ENCODE measurements around the gene NMUR1.

The NMUR1 gene

GRCh38 chr2:231533086-231533776, 3.0 kb upstream of the NMUR1 start:
- no peak overlapping the region for H3K4me3 ChIP-seq (ENCODE audit: low read length)
- H3K9ac ChIP-seq (ENCODE audit: low read length), result no peak overlapping the region
- no peaks in the 10 kb centered on the region for H3K4me1 ChIP-seq (ENCODE audit: control insufficient read depth, insufficient read depth, low read length)
- no peaks in the 10 kb centered on the region for H3K9me3 ChIP-seq (ENCODE audit: control insufficient read depth, low read length)
- H3K27me3 ChIP-seq (replicated peaks; ENCODE audit: control insufficient read depth, insufficient read depth, low read length), result peaks cover 23% of the 10 kb centered on the region
- H3K36me3 ChIP-seq (ENCODE audit: control insufficient read depth, insufficient read depth, low read length, severe bottlenecking), result no peaks in the 10 kb centered on the region
- DNase-seq (ENCODE audit: low read depth), result no peak

DNA sequence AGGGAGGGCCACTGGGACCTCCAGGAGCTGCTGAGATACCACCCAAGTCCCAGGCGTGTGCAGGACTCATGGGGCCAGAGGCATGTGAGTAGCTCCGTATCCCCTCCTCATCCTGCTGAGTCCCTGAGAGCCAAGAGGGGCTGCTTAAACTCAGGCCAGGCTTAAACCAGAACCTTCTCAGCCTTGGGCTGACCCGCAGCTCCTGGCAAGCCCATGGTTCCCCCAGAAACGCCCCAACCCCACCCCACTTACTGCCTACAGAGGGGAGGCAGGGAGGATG, 2.5 kb upstream of the NMUR1 start:
- Histone ChIP-seq H3K4me1 (ENCODE audit: control insufficient read depth, insufficient read depth, low read length) (no peaks in the 10 kb centered on the region), H3K4me3 (ENCODE audit: low read length) (no peak overlapping the region), H3K9me3 (ENCODE audit: control insufficient read depth, low read length) (no peaks in the 10 kb centered on the region), H3K9ac (ENCODE audit: low read length) (no peak overlapping the region), H3K36me3 (ENCODE audit: control insufficient read depth, insufficient read depth, low read length, severe bottlenecking) (no peaks in the 10 kb centered on the region), H3K27me3 (replicated peaks; ENCODE audit: control insufficient read depth, insufficient read depth, low read length) (peaks cover 26% of the 10 kb centered on the region)
- DNase-seq (ENCODE audit: low read depth), result no peak

DNA sequence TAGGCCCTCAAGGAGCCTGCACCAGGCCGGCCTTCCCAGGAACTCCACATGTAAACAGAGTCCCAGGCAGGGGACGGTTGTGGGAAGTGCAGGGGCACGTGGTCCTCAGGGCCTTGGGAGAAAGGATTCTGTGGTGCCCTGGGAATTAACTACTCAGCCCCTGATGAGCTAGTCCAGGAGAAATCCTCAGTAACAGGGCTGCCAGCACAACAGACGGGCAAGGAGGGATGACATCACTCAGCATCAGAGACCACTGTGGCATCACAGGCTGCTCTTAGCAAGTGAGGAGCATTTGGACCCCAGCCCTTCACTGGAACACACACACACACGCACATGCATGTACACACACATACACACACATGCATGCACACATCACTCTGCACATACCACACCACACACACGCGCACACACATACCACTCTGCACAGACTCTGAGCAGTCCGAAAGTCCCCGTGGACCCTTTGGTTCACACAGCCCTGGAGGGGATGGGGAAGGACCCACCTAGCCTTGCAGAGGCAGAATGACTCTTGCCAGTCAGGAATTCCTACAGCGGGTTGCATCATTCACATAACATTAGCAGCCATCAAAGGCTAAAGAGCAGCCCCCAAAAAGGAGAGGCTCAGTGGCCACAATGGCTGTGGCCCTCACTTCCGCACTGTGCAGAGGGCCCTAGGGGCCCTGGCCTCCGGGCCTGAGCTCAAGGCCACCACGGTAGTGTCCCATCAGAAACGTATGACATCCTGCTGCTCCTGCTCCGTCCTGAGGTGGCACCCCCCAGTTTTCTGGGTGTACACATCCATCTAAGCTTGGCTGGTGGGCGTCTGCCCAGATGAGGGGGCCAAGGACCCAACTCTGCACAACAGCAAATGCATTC, 1.9 kb upstream of the NMUR1 start:
- Histone ChIP-seq H3K9me3 (ENCODE audit: control insufficient read depth, low read length) (no peaks in the 10 kb centered on the region), H3K36me3 (ENCODE audit: control insufficient read depth, insufficient read depth, low read length, severe bottlenecking) (no peaks in the 10 kb centered on the region), H3K27me3 (replicated peaks; ENCODE audit: control insufficient read depth, insufficient read depth, low read length) (peaks cover 28% of the 10 kb centered on the region), H3K4me1 (ENCODE audit: control insufficient read depth, insufficient read depth, low read length) (no peaks in the 10 kb centered on the region), H3K4me3 (ENCODE audit: low read length) (no peak overlapping the region), H3K9ac (ENCODE audit: low read length) (no peak overlapping the region)
- DNase-seq (ENCODE audit: low read depth), result no peak

GRCh38 chr2:231531466-231531865, 1.2 kb upstream of the NMUR1 start:
- no peaks in the 10 kb centered on the region for H3K36me3 ChIP-seq (ENCODE audit: control insufficient read depth, insufficient read depth, low read length, severe bottlenecking)
- H3K27me3 ChIP-seq (replicated peaks; ENCODE audit: control insufficient read depth, insufficient read depth, low read length), result peaks cover 28% of the 10 kb centered on the region
- no peak for DNase-seq (ENCODE audit: low read depth)
- H3K9ac ChIP-seq (ENCODE audit: low read length), result no peak overlapping the region
- peaks cover 3% of the 10 kb centered on the region for H3K4me1 ChIP-seq (ENCODE audit: control insufficient read depth, insufficient read depth, low read length)
- H3K9me3 ChIP-seq (ENCODE audit: control insufficient read depth, low read length), result no peaks in the 10 kb centered on the region
- no peak overlapping the region for H3K4me3 ChIP-seq (ENCODE audit: low read length)

DNA sequence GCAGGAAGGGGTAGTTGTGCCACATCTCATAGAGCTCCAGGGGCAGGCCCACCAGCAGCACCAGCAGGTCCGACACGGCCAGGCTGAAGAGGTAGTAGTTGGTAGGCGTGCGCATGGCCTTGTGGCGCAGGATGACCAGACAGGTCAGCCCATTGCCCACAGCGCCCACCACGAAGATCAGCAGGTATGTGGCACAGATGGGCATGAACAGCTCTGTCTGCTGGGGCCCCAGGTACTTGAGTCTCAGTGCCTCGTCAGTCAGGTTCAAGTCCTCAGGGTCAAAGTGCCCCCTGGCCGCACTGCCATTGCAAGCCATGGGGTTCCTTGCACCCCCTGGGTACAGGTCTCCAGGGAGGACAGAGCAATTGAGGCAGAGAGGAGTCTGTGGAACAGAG, 1.6 kb downstream of the NMUR1 start:
- H3K27me3 ChIP-seq (replicated peaks; ENCODE audit: control insufficient read depth, insufficient read depth, low read length), result peaks cover 28% of the 10 kb centered on the region
- no peak for DNase-seq (ENCODE audit: low read depth)
- H3K9ac ChIP-seq (ENCODE audit: low read length), result no peak overlapping the region
- H3K4me1 ChIP-seq (ENCODE audit: control insufficient read depth, insufficient read depth, low read length), result peaks cover 16% of the 10 kb centered on the region
- no peaks in the 10 kb centered on the region for H3K9me3 ChIP-seq (ENCODE audit: control insufficient read depth, low read length)
- H3K36me3 ChIP-seq (ENCODE audit: control insufficient read depth, insufficient read depth, low read length, severe bottlenecking), result no peaks in the 10 kb centered on the region
- no peak overlapping the region for H3K4me3 ChIP-seq (ENCODE audit: low read length)

GRCh38 chr2:231527955-231528635, 2.1 kb downstream of the NMUR1 start:
- H3K4me1 ChIP-seq (ENCODE audit: control insufficient read depth, insufficient read depth, low read length), result peaks cover 21% of the 10 kb centered on the region
- H3K4me3 ChIP-seq (ENCODE audit: low read length), result no peak overlapping the region
- H3K27me3 ChIP-seq (replicated peaks; ENCODE audit: control insufficient read depth, insufficient read depth, low read length), result peaks cover 28% of the 10 kb centered on the region

GRCh38 chr2:231527091-231527395, 3.2 kb downstream of the NMUR1 start:
- Histone ChIP-seq H3K36me3 (ENCODE audit: control insufficient read depth, insufficient read depth, low read length, severe bottlenecking) (no peaks in the 10 kb centered on the region), H3K4me1 (ENCODE audit: control insufficient read depth, insufficient read depth, low read length) (peaks cover 31% of the 10 kb centered on the region), H3K9me3 (ENCODE audit: control insufficient read depth, low read length) (no peaks in the 10 kb centered on the region), H3K27me3 (replicated peaks; ENCODE audit: control insufficient read depth, insufficient read depth, low read length) (peaks cover 28% of the 10 kb centered on the region), H3K4me3 (ENCODE audit: low read length) (no peak overlapping the region), H3K9ac (ENCODE audit: low read length) (no peak overlapping the region)
- no peak for DNase-seq (ENCODE audit: low read depth)

More at GRCh38 chr2:231527955-231528635, 2.1 kb downstream of the NMUR1 start:
- Histone ChIP-seq H3K9ac (ENCODE audit: low read length) (no peak overlapping the region), H3K36me3 (ENCODE audit: control insufficient read depth, insufficient read depth, low read length, severe bottlenecking) (no peaks in the 10 kb centered on the region), H3K9me3 (ENCODE audit: control insufficient read depth, low read length) (no peaks in the 10 kb centered on the region)
- no peak for DNase-seq (ENCODE audit: low read depth)

GRCh38 chr2:231526341-231527090, 3.7 kb downstream of the NMUR1 start:
- Histone ChIP-seq H3K4me1 (ENCODE audit: control insufficient read depth, insufficient read depth, low read length) (peaks cover 35% of the 10 kb centered on the region), H3K9me3 (ENCODE audit: control insufficient read depth, low read length) (no peaks in the 10 kb centered on the region), H3K27me3 (replicated peaks; ENCODE audit: control insufficient read depth, insufficient read depth, low read length) (peaks cover 27% of the 10 kb centered on the region), H3K36me3 (ENCODE audit: control insufficient read depth, insufficient read depth, low read length, severe bottlenecking) (no peaks in the 10 kb centered on the region), H3K4me3 (ENCODE audit: low read length) (no peak overlapping the region), H3K9ac (ENCODE audit: low read length) (no peak overlapping the region)
- DNase-seq (ENCODE audit: low read depth), result no peak

DNA sequence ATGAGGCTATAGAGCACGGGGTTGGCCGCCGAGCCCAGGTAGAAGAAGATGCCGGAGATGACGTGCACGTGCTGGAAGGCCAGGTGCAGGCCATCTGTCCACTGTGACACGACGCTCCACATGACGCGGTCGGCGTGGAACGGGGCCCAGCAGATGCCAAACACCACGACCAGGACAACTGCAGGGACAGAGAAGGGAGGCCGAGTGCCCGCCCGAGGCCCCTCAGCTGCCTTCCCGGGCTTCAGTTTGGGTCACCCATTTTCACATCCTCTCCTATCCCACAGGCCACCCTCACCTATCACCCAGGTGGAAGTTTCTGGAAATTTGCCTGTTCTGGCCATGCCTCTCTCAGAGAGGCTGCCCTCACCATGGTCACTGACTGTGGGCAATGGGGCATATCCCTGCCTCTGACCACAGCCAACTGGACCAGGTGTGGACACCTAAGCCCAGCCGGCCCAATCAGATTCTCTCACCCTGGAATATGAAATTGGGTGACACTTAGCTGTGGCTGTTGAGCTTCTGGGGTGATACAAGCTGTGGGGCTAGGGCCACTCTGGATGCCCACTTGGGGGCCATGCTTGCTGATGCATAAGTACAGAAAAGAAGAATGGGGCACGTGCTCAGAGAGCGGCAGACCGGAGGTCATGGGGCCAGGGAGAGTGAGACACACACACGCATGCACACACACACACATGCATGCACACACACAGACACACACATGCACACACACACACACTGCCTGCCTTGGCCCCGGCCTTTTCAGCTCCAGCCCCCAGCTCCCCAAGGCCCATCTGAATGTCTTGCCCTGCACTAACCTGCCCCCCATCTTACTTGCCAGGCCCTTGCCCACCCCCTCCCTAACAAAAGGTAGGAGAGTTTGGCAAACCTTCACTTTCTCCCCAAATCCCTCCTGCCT, 4.7 kb downstream of the NMUR1 start:
- no peak for DNase-seq (ENCODE audit: low read depth)
- Histone ChIP-seq H3K36me3 (ENCODE audit: control insufficient read depth, insufficient read depth, low read length, severe bottlenecking) (no peaks in the 10 kb centered on the region), H3K9ac (ENCODE audit: low read length) (no peak overlapping the region), H3K4me3 (ENCODE audit: low read length) (no peak overlapping the region), H3K4me1 (ENCODE audit: control insufficient read depth, insufficient read depth, low read length) (peaks cover 35% of the 10 kb centered on the region), H3K9me3 (ENCODE audit: control insufficient read depth, low read length) (no peaks in the 10 kb centered on the region), H3K27me3 (replicated peaks; ENCODE audit: control insufficient read depth, insufficient read depth, low read length) (peaks cover 17% of the 10 kb centered on the region)

DNA sequence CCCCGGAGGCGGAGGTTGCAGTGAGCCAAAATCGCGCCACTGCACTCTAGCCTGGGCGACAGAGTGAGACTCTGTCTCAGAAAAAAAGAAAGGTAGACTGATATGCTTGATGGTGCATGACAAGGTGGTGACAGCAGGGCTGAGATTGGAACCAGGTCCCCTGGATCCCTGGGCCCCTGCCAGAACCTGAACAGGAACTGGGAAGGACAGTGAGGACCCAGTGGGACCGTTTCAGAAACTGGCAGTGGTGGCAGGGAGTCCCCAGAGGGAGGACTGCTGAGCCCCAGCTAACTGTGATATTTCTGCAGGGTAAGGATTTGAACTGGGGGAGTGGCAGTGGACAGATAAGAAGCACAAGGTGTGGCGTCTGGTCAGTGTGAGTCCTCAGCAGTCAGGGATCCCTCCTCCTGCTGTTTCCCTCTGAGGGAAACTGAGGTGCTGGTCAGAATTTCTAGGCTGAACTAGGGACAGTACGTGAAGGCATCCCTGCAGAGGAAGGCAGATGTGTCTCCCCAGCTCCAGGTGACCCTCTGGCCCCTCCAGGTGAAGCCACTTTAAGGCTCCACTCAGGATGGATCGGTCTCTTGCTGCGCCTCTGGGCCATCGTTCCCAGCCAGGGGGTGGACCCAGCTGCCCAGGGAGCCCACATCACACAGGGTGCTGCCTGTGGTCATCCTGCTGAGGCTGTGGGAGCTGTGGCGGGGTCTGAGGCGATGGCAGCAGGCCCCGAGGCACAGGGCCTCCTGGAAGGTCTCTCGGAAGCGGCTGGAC, 5.6 kb downstream of the NMUR1 start:
- no peaks in the 10 kb centered on the region for H3K36me3 ChIP-seq (ENCODE audit: control insufficient read depth, insufficient read depth, low read length, severe bottlenecking)
- H3K9me3 ChIP-seq (ENCODE audit: control insufficient read depth, low read length), result no peaks in the 10 kb centered on the region
- peaks cover 35% of the 10 kb centered on the region for H3K4me1 ChIP-seq (ENCODE audit: control insufficient read depth, insufficient read depth, low read length)

More for the DNA sequence above, 5.6 kb downstream of the NMUR1 start:
- Histone ChIP-seq H3K27me3 (replicated peaks; ENCODE audit: control insufficient read depth, insufficient read depth, low read length) (peaks cover 14% of the 10 kb centered on the region), H3K9ac (ENCODE audit: low read length) (no peak overlapping the region), H3K4me3 (ENCODE audit: low read length) (no peak overlapping the region)
- DNase-seq (ENCODE audit: low read depth), result no peak
